SJCRH30 (cell line): ENCODE measurements around the gene FARP2. TPM values are rescaled to one million over a fixed set of nuclear protein-coding genes. Genes with fewer than 3 reads are reported as not detected.

Experiments
- total RNA-seq: library from RNA; depleted of rRNA; stranded (reverse); fragments of >200 nt; shearing (Covaris generic); gene quantifications from 2 replicates; pipeline ENCODE4 v1.2.3, GENCODE V29; 2014; rRNA removed

FARP2 gene
- total RNA-seq, 1 experiment from 2014 or later: 68.6 TPM

Other genes starting within 250 kb of the FARP2 start
- gene PASK, start 206.8 kb upstream of the FARP2 start, total RNA-seq: 20.4 and 23.3 TPM in 2 replicates
- 72.8 and 78.6 TPM in 2 replicates for gene PPP1R7, start 205.8 kb upstream of the FARP2 start, total RNA-seq
- gene ANO7, start 167.6 kb upstream of the FARP2 start, total RNA-seq: 2.3 and 3.2 TPM in 2 replicates
- 522 and 557 TPM in 2 replicates for gene HDLBP, start 40.6 kb upstream of the FARP2 start, total RNA-seq
- gene SEPTIN2, start 40.4 kb upstream of the FARP2 start, total RNA-seq: 589 and 661 TPM in 2 replicates
- 132 and 171 TPM in 2 replicates for gene STK25, start 152.3 kb downstream of the FARP2 start, total RNA-seq
- gene BOK, start 202.5 kb downstream of the FARP2 start, total RNA-seq: 6.6 and 7.3 TPM in 2 replicates